GM11168 (cell line): ENCODE data around the gene LTBP2.

Experiments
- in situ Hi-C: fragments of 300-500 bp; cut with MboI; formaldehyde crosslinking; loops from one replicate; pipeline ENCODE4 v1.12.0; 2022; ENCODE audit warnings: low sequenced_read_pairs; ENCODE audit not compliant: unreplicated experiment

The LTBP2 gene

GRCh38 chr14:74594606-74595005 is 17.4 kb downstream of the LTBP2 start:
- in situ Hi-C loops, result no loop called here

- in situ Hi-C loops, result no loop called here
Measured at GRCh38 chr14:74594029-74594428, 18.0 kb downstream of the LTBP2 start.

DNA sequence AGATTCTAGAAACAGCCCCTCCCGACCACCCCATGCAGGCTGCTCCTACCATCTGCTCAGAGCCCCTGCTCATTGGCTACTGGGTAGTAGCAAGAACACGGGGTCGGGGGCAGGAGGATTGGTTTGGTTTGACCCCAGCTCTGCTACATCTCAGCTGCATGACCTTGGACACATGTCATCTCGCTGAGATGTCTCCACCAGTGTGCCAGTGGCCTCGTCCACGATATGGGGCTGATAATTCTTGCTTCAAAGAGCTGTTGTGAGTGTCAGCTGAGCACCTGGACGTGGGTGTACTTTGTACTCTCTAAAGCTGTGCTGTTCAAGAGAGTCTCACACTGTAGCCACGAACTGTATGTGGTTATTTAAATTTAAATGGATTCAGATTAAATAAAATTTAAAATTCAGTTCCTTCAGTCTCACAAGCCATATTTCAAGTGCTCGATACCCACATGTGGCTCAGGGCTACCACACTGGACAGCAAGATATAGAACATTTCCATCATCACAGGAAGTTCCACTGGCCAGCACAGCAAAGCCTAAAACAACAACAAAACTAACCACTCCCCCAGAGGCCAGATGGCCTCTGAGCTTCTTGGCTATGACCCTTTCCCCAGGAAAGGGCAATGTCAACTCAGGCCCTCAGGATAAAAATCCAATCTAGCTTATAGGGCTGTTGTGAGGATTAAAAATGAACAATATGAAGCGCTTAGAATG is 18.6 kb downstream of the LTBP2 start:
- in situ Hi-C loops, result no loop called here

DNA sequence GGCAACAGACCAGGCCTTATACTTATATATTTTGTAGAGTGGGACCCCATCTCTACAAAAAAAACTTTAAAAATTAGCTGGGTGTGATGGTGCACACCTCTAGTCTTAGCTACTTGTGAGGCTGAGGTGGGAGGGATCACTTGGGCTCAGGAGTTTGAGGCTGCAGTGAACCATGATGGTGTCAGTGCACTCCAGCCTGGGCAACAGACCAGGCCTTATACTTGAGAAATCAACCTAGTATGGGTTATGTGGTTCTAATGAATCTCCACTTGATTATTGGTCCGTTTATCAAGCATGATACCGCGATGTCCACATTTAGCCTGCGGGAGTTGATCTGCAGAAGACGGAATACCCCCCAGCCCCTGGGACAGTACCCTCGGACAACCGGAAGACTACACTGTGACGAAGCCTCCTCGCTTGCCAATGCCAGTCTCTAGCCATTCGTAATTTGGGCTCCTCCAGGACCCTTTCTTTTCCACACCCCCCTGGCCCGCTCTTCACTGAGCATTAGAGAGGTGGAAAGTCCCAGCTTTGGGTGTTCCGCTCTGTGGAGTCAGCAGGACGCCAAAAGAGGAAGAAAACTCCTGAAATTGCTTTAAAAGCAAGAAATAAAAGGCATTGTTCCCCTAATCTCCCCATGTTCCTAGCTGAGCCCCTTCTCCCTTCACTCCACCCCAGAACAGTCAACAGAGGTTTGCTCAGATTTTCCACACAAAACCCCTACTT is 19.4 kb downstream of the LTBP2 start:
- in situ Hi-C loops, result no loop called here

- in situ Hi-C loops, result no loop called here
Measured at GRCh38 chr14:74591899-74592298, 20.1 kb downstream of the LTBP2 start.

GRCh38 chr14:74591394-74591793 is 20.6 kb downstream of the LTBP2 start:
- in situ Hi-C loops, result no loop called here

- in situ Hi-C loops, result no loop called here
Measured at GRCh38 chr14:74589291-74589879, 22.7 kb downstream of the LTBP2 start.

GRCh38 chr14:74587363-74587707 is 24.7 kb downstream of the LTBP2 start:
- in situ Hi-C loops, result no loop called here

DNA sequence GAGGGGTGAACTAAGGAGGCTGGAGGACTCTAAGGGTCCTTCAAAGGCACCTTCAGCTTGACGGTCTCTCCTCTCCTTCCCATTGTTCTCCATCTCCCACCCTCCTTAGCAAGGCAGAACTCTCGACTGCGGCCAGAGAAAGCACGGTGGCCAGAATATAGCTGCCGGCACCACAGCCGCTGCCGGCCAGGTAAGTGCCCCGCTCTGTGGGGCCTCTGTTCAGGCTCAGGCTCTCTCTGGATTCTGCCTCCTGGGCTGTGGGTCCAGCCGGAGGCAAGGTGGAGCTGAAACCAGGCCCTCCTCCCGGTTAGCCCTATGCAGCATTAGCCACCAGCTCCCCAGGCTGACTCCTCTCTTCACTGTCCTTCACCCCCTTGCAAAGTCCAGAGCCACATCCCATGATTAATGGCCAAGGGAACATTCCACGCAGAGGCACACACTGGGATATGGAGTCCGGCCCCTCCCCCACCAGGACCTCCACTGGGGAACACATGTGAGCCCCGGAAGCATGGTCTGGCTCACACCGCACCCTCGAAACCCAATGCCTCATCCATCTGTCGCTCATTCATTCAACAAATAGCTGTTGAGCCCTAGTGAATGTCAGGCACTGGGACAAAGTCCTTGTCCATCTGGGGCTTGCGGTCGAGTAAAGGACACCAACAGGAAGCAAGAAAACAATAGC is 25.2 kb downstream of the LTBP2 start:
- in situ Hi-C loops, result no loop called here

DNA sequence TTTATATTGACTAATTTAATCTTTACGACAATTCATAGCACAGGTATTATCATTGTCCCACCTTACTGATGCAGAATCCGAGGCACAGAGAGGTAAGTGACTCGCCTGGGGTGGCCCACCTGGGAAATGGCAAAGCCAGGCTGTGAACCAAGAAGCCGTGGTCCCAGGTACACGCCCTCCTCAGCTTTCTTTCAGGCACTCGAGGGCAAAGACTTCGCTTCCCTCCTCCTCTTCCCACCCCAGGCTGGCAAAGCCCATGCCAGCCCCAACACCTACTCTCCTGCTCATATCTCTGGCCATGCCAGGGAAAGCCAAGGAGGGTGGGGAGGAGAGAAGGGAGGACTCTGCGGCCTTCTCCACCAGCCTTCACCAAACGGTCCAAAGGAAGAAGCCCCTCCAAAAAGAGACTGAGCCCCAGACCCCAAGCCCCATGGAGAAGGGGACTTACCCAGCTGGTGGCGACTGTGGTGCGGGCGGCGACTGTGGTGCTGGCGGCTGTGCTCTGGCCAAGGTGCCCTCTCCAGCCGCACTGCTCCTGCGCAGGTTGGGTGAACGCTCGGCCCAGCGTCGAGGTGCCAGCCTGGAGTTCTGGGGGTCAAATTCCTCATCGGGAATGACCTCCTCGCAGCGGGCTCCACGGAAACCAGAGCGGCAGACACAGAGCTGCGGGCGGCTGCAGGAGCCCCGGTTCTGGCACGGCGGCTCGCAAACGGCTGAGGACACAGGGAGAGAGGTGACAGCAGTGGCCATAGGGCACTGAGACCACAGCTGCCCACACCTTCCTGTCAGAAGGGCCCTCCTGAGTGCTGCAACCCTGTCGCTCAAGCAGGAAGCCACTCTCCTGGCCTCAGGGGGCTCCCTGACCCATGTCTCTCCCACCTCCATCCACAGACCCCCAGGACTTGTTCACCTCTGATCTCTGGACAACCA is 26.4 kb downstream of the LTBP2 start:
- in situ Hi-C loops, result no loop called here

DNA sequence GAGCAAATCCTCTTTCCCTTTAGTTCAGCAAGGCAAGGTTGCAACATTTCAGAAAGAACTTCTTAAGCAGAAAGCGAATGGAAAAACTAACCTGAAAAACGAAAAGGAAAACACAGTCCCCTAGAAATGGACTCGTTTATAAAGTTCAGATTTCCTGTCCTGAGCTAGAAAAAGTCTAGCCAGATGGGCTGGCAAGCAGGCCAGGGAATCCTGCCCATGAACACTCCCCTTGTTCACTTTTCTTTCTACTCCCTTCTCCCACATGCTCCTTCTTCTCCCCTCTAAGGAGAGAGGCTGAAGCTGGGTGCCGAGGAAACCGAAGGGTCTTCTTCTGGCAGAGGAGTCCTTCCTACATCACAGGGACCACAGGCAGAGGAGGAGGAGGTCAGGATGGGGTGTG is 27.1 kb downstream of the LTBP2 start:
- in situ Hi-C loops, result no loop called here

GRCh38 chr14:74583689-74584434 is 28.2 kb downstream of the LTBP2 start:
- in situ Hi-C loops, result no loop called here

DNA sequence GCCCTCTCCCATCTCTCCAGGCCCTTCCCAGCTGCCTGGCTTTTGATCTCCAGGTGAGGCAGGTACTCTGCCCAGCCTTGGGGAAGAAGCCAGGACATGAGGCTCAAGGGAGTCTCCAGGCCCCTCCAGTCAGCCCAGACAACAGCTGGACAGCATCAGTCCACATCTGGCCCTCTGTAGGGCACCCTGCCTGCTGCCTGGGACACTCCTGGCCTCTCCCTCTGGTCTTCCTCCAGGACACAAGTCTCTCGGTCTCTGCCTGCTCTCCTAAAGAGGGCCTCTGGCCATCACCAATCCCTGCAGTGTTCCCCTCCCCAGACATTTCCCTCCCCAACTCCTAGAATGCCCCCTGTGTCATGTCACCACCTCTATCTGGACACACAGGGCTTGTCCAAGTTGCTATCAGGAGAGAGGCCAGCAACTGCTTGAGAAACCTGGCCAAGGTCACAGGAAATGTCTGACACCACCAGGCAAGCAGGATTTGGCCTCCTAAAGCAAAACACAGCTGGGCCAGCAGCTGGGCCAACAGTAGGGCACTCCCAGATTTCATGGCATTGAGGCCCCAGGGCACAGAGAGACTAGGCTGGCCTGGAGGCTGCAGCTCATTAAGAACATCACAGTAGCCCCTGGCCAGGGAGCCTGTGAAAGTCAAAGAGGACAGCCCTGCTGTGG is 29.0 kb downstream of the LTBP2 start:
- in situ Hi-C loops, result no loop called here

DNA sequence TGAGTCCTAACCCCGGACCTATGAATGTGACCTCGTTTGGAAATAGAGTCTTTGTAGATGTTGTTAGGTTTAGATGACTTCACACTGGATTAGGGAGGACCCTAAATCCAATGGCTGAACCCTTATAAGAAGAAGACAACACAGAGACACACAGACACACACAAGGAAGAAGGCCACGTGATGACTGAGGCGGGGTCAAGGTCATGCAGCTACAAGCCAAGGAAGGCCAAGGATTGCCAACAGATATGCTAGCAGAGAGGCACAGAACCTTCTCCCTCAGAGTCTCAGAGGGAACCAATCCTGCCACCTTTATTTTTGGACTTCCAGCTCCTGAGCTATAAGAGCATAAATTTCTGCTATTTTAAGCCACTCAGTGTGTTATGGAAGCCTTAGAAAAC is 31.8 kb downstream of the LTBP2 start:
- in situ Hi-C loops, result no loop called here

- in situ Hi-C loops, result no loop called here
Measured at GRCh38 chr14:74579447-74580274, 32.4 kb downstream of the LTBP2 start.

GRCh38 chr14:74578479-74578878 is 33.6 kb downstream of the LTBP2 start:
- in situ Hi-C loops, result no loop called here

DNA sequence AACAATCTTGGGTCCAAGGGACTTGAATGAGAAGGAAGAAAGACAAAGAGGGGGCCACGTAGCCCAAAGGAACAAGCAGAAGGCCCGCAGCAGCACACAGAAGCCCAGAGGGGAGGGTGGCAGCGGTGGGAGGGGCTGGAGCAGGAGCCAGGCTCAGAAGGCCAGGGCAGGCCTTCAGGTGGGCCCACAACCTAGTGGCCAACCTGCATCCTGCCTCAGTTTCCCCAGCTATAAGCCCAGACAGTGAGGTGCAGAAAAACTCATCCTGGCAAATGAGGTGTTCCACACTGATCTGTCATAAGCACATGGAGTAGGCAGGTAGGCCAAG is 34.1 kb downstream of the LTBP2 start:
- in situ Hi-C loops, result no loop called here

DNA sequence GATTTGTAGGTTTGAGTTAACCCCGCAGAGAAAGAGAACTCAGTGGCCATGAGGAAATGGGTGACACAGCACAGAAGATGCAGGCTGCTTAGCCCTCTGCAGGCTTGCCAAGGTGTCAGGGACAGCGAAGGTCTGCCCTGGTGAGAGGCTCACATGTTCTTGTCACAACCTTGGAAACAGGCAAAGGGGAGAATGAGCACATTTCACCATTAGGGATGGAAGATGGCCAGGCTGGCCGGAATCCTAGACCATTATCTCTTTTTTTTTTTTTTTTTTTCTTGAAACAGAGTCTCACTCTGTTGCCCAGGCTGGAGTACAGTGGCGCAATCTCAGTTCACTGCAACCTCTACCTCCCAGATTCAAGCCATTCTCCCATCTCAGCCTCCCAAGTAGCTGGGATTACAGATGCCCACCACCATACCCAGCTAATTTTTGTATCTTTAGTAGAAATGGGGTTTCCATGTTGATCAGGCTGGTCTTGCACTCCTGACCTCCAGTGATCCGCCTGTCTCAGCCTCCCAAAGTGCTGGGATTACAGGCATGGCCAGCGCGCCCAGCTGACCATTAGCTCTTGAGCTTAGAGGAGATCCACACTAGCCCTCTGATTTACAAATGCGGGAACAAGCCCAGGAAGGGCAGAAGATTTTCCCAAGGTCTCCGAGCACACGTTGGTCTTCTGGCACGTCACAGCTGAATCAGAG is 34.6 kb downstream of the LTBP2 start:
- in situ Hi-C loops, result no loop called here
